Prostate gland (tissue), 2 donors: ENCODE results near the gene FES. TPM values are rescaled to one million over a fixed set of nuclear protein-coding genes. Genes with fewer than 3 reads are reported as not detected.
A peak's percentile ranks its signal among the peaks of the same experiment; 100 is the strongest.

Experiments used
- DNase-seq: peaks from one replicate; pipeline ENCODE4 v3.0.0-alpha.2; 2019; ENCODE audit warnings: low spot score
- H3K27ac ChIP-seq, 2 donors: fragments of 200-600 bp; sonication (generic); 2 replicates each; pipeline ENCODE4 v1.5.1; 2017 to 2019
- H3K27me3 ChIP-seq: fragments of 200-600 bp; sonication (generic); replicated peaks from 2 replicates; pipeline ENCODE4 v1.5.1; 2019; ENCODE audit not compliant: insufficient read depth
- H3K36me3 ChIP-seq, 2 donors: fragments of 200-600 bp; sonication (generic); 1 replicate in 1 of 2; 2 replicates in 1 of 2; pipeline versions ENCODE4 v1.5.1 to v1.8.1; 2017 to 2019
- H3K4me1 ChIP-seq: fragments of 200-600 bp; sonication (generic); replicated peaks from 2 replicates; pipeline ENCODE4 v1.5.1; 2019
- H3K4me3 ChIP-seq, 2 donors: fragments of 200-600 bp; sonication (generic); 2 replicates each; pipeline ENCODE4 v1.5.1; 2017 to 2019
- H3K9me3 ChIP-seq: fragments of 200-600 bp; sonication (generic); 2 replicates; pipeline ENCODE4 v1.5.1; 2017
- POLR2A ChIP-seq: fragments of 450-650 bp; IDR thresholded peaks from one replicate; pipeline ENCODE4 v1.6.1; 2016; ENCODE audit warnings: antibody characterized with exemption, mild to moderate bottlenecking
- POLR2AphosphoS5 ChIP-seq: sonication (generic); formaldehyde crosslinking; IDR thresholded peaks from one replicate; pipeline ENCODE4 v1.6.1; 2017; ENCODE audit warnings: antibody characterized with exemption
- WGBS: methylation state at CpG from one replicate; pipeline ENCODE4 v1.1.5; 2018; 5-methylcytosine and 5-hydroxymethylcytosine counted together
- intact Hi-C: fragments of 100-400 bp; cut with DNase I; formaldehyde crosslinking; loops from one replicate; pipeline ENCODE4 v1.14.2; 2022
- total RNA-seq, 2 donors: library from RNA; depleted of rRNA; stranded (reverse); fragments of >200 nt; gene quantifications; one replicate each; pipeline ENCODE4 v1.1.0, GENCODE V29; 2016
- TF ChIP-seq, protein P1 (sequence below), 4 experiments: fragments of 200-600 bp in 2 of 4; fragments of 450-650 bp in 2 of 4; sonication (generic) in 2 of 4; IDR thresholded peaks; 1 replicate in 3 of 4; 2 replicates in 1 of 4; pipeline ENCODE4 v1.5.1; 2016 to 2019; ENCODE audit warnings: antibody characterized with exemption in 4 of 4, mild to moderate bottlenecking in 2 of 4, moderate library complexity in 2 of 4

Gene FES
- total RNA-seq, 2 donors from 2014 or later, result 22.8 to 33.9 TPM

- Histone ChIP-seq H3K4me1 (peaks cover 5% of the 10 kb centered on the region), H3K27me3 (no peaks in the 10 kb centered on the region), H3K27ac (no peak overlapping the region), H3K36me3 (no peaks in the 10 kb centered on the region), H3K4me3 (no peak overlapping the region), H3K9me3 (no peaks in the 10 kb centered on the region)
- no peak for DNase-seq
- 80% methylated on average over 9 of the region's 9 CpGs for WGBS
- intact Hi-C loops, result no loop called here
- TF ChIP-seq, protein P1, sequence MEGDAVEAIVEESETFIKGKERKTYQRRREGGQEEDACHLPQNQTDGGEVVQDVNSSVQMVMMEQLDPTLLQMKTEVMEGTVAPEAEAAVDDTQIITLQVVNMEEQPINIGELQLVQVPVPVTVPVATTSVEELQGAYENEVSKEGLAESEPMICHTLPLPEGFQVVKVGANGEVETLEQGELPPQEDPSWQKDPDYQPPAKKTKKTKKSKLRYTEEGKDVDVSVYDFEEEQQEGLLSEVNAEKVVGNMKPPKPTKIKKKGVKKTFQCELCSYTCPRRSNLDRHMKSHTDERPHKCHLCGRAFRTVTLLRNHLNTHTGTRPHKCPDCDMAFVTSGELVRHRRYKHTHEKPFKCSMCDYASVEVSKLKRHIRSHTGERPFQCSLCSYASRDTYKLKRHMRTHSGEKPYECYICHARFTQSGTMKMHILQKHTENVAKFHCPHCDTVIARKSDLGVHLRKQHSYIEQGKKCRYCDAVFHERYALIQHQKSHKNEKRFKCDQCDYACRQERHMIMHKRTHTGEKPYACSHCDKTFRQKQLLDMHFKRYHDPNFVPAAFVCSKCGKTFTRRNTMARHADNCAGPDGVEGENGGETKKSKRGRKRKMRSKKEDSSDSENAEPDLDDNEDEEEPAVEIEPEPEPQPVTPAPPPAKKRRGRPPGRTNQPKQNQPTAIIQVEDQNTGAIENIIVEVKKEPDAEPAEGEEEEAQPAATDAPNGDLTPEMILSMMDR (IDR thresholded peaks at IDR 0.05), result no peak
- TF ChIP-seq POLR2AphosphoS5 (no peak), POLR2A (no peak)
These were observed 29.2 kb upstream of the FES start for GRCh38 chr15:90855139-90855538.

DNA sequence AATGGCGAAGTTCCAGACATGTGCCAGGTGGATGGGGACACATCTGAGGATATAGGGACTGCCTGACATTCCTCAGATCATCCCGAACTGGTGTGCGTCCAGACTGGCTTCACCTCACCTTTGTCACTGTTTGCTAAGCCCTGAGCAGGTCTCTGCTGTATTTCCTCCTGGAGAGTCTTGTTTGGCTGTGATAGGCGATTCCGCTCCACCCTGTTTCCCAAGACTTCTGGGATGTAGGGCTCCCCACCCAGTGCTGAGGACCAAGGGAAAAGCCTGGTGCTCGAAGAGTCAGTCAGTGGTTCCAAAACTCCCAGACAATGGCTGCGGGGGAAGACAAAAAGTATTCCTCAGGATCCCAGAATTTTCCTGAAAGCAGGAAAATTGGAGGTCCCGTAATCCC, 27.0 kb upstream of the FES start:
- no peak for DNase-seq
- Histone ChIP-seq H3K4me1 (peaks cover 5% of the 10 kb centered on the region), H3K36me3 (no peaks in the 10 kb centered on the region), H3K4me3 (no peak overlapping the region), H3K27ac (no peak overlapping the region), H3K27me3 (no peaks in the 10 kb centered on the region), H3K9me3 (no peaks in the 10 kb centered on the region)
- 91% methylated on average over 8 of the region's 8 CpGs for WGBS
- TF ChIP-seq POLR2AphosphoS5 (no peak), POLR2A (no peak)
- TF ChIP-seq, protein P1 (IDR thresholded peaks at IDR 0.05), result no peak
- intact Hi-C loops, result no loop called here

GRCh38 chr15:90857883-90858443, 26.3 kb upstream of the FES start:
- no peak for TF ChIP-seq POLR2A
- TF ChIP-seq, protein P1 (IDR thresholded peaks at IDR 0.05), result no peak
- no peak for TF ChIP-seq POLR2AphosphoS5
- intact Hi-C loops, result no loop called here
- 87% methylated on average over 8 of the region's 8 CpGs for WGBS

DNA sequence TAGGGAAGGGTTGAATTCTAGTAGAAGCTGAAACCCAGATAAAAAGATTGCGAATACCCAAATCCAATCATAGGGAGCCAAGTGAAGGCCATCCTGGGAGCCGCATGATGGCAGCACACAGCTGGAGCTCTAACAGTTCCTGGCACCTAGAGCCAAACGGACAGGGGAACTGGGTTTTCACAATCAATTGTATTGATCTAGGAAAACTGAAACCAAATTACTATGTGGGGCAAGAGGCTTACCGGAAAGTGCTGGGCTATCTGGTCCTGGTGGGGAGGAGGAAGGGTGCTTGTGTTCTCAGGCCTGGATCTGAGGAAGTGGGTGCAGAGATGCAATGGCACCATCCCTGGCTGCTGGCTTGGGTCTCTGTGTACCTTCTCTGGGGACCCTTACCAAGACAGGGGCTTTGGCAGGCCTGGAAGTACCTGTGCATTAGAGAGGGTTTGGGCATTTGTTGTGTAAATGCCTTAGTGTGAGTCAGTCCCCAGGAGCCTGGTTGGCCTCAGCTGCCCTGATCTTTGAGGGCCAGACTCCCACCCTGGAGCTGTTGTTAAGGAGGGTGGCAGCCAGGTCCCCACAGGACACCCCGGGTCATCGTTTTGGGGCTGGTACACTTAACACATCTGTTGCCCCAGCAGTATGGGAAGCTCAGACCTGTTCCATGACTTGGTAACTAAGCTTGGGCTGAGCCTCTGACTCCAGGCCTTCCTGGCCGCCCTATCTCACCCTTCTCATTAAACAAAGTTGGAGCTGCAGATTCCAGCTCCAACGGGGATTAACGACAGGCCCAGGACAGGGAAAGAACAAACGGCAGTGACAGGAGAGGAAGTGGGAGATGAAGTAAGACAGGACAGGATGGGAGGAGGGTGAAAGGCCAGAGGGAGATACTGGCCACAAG, 24.8 kb upstream of the FES start:
- peaks cover 5% of the 10 kb centered on the region for H3K4me1 ChIP-seq
- H3K36me3 ChIP-seq, result no peaks in the 10 kb centered on the region
- no peak overlapping the region for H3K4me3 ChIP-seq
- H3K27me3 ChIP-seq, result no peaks in the 10 kb centered on the region
- DNase-seq, result no peak
- TF ChIP-seq POLR2A (no peak), POLR2AphosphoS5 (no peak)
- TF ChIP-seq, protein P1 (IDR thresholded peaks at IDR 0.05), result no peak
- no peaks in the 10 kb centered on the region for H3K9me3 ChIP-seq
- intact Hi-C loops, result no loop called here
- WGBS, result 63% methylated on average over 10 of the region's 10 CpGs
- H3K27ac ChIP-seq, result peak overlapping the region; percentile 66 to 76

More at GRCh38 chr15:90857883-90858443, 26.3 kb upstream of the FES start:
- no peak for DNase-seq
- Histone ChIP-seq H3K27me3 (no peaks in the 10 kb centered on the region), H3K27ac (no peak overlapping the region), H3K9me3 (no peaks in the 10 kb centered on the region), H3K4me3 (no peak overlapping the region), H3K4me1 (peaks cover 5% of the 10 kb centered on the region), H3K36me3 (no peaks in the 10 kb centered on the region)
